KG1 (cell line): ENCODE results near the gene UROC1.

Experiments used
- DNase-seq: peaks from one replicate; lab custom pipeline; 2025; lab: John Stamatoyannopoulos, UW

UROC1 gene

GRCh38 chr3:126459763-126460127 is 57.8 kb downstream of the UROC1 start:
- no peak for DNase-seq

GRCh38 chr3:126459111-126459762 is 58.3 kb downstream of the UROC1 start:
- no peak for DNase-seq

- no peak for DNase-seq
Observed at GRCh38 chr3:126456766-126457388, 60.7 kb downstream of the UROC1 start.

- DNase-seq: no peak
Observed at GRCh38 chr3:126456211-126456610, 61.4 kb downstream of the UROC1 start.

GRCh38 chr3:126454437-126455198 is 63.0 kb downstream of the UROC1 start:
- DNase-seq: no peak

GRCh38 chr3:126454025-126454424 is 63.5 kb downstream of the UROC1 start:
- no peak for DNase-seq

- no peak for DNase-seq
Observed at GRCh38 chr3:126452213-126452612, 65.4 kb downstream of the UROC1 start.

- no peak for DNase-seq
Observed at GRCh38 chr3:126451511-126451910, 66.1 kb downstream of the UROC1 start.

GRCh38 chr3:126450744-126451143 is 66.8 kb downstream of the UROC1 start:
- DNase-seq: no peak

GRCh38 chr3:126450219-126450618 is 67.4 kb downstream of the UROC1 start:
- DNase-seq: no peak

GRCh38 chr3:126449621-126450051 is 67.9 kb downstream of the UROC1 start:
- no peak for DNase-seq

- no peak for DNase-seq
Observed at GRCh38 chr3:126448893-126449180, 68.7 kb downstream of the UROC1 start.

GRCh38 chr3:126448136-126448892 is 69.3 kb downstream of the UROC1 start:
- no peak for DNase-seq

- DNase-seq: no peak
Observed at GRCh38 chr3:126447456-126448106, 70.0 kb downstream of the UROC1 start.

GRCh38 chr3:126446791-126447190 is 70.8 kb downstream of the UROC1 start:
- no peak for DNase-seq

- no peak for DNase-seq
Observed at GRCh38 chr3:126446301-126446700, 71.3 kb downstream of the UROC1 start.

- no peak for DNase-seq
Observed at GRCh38 chr3:126445506-126445905, 72.1 kb downstream of the UROC1 start.

GRCh38 chr3:126442856-126443242 is 74.7 kb downstream of the UROC1 start:
- DNase-seq: no peak

- DNase-seq: no peak
Observed at GRCh38 chr3:126442094-126442855, 75.3 kb downstream of the UROC1 start.

- DNase-seq: no peak
Observed at GRCh38 chr3:126441256-126441880, 76.2 kb downstream of the UROC1 start.

GRCh38 chr3:126440709-126440995 is 76.9 kb downstream of the UROC1 start:
- DNase-seq: no peak
